ENCODE data around the gene EIF1AD.

EIF1AD gene

GRCh38 chr11:66020618-66021357 is 18.8 kb upstream of the EIF1AD start:
- TF ChIP-seq, protein P1, sequence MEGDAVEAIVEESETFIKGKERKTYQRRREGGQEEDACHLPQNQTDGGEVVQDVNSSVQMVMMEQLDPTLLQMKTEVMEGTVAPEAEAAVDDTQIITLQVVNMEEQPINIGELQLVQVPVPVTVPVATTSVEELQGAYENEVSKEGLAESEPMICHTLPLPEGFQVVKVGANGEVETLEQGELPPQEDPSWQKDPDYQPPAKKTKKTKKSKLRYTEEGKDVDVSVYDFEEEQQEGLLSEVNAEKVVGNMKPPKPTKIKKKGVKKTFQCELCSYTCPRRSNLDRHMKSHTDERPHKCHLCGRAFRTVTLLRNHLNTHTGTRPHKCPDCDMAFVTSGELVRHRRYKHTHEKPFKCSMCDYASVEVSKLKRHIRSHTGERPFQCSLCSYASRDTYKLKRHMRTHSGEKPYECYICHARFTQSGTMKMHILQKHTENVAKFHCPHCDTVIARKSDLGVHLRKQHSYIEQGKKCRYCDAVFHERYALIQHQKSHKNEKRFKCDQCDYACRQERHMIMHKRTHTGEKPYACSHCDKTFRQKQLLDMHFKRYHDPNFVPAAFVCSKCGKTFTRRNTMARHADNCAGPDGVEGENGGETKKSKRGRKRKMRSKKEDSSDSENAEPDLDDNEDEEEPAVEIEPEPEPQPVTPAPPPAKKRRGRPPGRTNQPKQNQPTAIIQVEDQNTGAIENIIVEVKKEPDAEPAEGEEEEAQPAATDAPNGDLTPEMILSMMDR (IDR thresholded peaks at IDR 0.05; ENCODE audit: extremely low read depth, insufficient read depth, missing control alignments): no peak
- DNase-seq (ENCODE audit: low spot score): no peak
- in situ Hi-C loops (cut with MboI; ENCODE audit: low pct_unique_long_range_greater_than_20kb, low sequenced_read_pairs, unreplicated experiment): no loop called here

DNA sequence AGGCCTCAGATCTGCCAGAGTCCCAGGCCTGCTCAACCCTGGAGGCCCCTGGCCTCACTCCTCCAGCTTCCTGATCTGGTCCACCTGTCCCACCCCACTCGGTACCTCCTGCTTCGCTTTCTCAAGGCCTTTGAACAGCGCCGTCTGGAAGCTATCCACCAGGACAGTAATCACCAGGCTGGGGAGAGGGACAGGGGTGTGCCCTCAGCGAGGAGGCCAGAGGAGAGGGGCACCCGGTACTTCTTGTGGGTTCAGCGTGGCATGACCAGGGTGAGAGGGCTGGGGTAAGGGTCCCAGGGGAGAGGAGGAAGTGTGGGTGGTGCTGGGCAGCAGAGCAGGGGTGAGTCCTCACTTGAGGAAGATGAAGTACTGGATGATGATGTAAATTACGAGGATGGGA is 18.3 kb upstream of the EIF1AD start:
- in situ Hi-C loops (cut with MboI; ENCODE audit: low pct_unique_long_range_greater_than_20kb, low sequenced_read_pairs, unreplicated experiment): no loop called here
- no peak for DNase-seq (ENCODE audit: low spot score)
- TF ChIP-seq, protein P1 (IDR thresholded peaks at IDR 0.05; ENCODE audit: extremely low read depth, insufficient read depth, missing control alignments): no peak

- in situ Hi-C loops (cut with MboI; ENCODE audit: low pct_unique_long_range_greater_than_20kb, low sequenced_read_pairs, unreplicated experiment): no loop called here
- TF ChIP-seq, protein P1 (IDR thresholded peaks at IDR 0.05; ENCODE audit: extremely low read depth, insufficient read depth, missing control alignments): no peak
- DNase-seq (ENCODE audit: low spot score): no peak
Observed at GRCh38 chr11:66017321-66017720, 15.4 kb upstream of the EIF1AD start.

DNA sequence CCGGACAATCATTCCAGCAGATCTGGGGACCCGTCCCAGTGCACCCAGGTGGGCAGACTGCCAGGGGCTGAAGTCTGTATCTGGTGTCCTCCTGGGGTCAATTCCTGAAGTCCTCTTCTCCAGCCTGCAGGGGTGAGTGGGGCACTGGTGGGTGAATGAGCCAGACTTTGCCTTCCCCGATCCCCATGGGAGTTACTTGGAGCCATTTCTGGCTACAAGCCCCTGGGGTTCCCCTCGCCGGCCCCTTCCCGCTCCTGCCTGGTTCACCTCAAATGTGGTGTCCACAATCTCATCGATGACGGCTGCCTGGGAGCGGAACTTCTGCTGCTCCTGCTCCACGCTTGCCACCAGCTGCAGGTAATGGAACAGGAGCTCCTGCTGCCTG is 14.8 kb upstream of the EIF1AD start:
- DNase-seq (ENCODE audit: low spot score): no peak
- TF ChIP-seq, protein P1 (IDR thresholded peaks at IDR 0.05; ENCODE audit: extremely low read depth, insufficient read depth, missing control alignments): no peak
- in situ Hi-C loops (cut with MboI; ENCODE audit: low pct_unique_long_range_greater_than_20kb, low sequenced_read_pairs, unreplicated experiment): no loop called here

DNA sequence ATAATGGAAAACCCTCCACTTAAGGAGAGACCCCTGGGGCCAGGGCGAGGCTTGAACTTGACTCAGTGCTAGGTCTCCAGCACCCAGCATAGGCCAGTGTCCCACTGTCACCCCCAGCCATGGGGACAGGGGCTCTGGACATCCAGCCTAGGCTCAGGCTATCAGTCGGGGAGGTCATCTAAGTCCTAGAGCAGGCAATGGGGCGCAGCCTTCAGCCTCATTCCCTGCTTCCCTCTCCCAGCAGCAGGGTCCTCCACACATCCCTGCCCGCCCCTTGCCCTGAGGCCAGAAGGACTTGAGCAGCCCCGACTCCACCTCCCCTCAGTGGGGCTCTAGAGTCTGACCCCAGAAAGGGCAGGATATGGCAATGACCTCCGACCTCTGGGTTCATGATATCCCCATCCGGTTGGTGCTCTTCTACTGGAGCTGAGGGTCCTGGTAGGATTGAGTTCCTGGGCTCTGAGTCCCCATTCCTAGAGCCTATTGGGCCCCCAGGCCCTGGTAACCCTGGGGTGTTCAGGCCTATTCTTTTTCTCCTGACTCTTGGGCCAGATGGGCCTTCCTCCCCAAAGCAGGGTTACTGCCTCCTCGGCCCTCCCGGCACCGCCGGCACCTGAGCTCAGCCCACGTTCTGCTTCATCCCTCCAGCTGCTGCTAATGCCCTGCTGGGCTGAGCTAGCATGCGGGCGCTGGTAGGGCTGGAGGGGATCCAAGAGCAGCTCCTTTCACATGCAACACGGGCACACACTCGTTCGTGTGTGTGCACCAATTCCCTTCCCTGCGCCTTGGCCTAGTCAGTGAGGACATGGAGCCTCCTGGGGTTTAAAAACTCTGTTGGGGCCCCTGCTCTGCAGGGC is 14.2 kb upstream of the EIF1AD start:
- no peak for DNase-seq (ENCODE audit: low spot score)
- in situ Hi-C loops (cut with MboI; ENCODE audit: low pct_unique_long_range_greater_than_20kb, low sequenced_read_pairs, unreplicated experiment): no loop called here
- TF ChIP-seq, protein P1 (IDR thresholded peaks at IDR 0.05; ENCODE audit: extremely low read depth, insufficient read depth, missing control alignments): no peak

DNA sequence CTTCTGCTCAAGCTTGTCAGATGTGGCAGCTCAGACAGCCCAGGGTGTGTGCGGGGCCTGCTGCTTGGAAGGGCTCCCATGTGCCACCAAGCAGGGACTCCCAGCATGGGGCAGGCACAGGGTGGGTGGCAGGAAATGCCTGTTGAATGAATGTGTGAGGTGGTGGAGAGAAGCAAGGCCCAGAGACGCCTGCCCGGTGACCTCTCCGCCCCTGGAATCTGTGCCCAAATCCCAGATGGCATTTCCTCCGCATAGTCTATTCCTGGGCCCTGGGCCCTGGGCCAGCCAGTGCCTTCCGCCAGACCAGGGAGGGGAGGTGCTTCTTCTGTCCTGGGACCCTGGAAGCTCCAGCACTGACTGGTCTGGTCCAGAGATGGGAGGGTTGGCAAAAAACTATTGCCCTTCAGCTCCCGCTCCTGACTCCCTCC is 13.5 kb upstream of the EIF1AD start:
- DNase-seq (ENCODE audit: low spot score): no peak
- TF ChIP-seq, protein P1 (IDR thresholded peaks at IDR 0.05; ENCODE audit: extremely low read depth, insufficient read depth, missing control alignments): no peak
- in situ Hi-C loops (cut with MboI; ENCODE audit: low pct_unique_long_range_greater_than_20kb, low sequenced_read_pairs, unreplicated experiment): no loop called here
